T-helper 1 cell treated with Interleukin-12 subunit alpha and Interleukin-12 subunit beta and Interleukin-4 antibody, amounts not matched to agents 30 μg/mL and 1 μg/mL, for 36 hours (primary cell): ENCODE data around the gene PHTF2.
"Not testable (repeated sequence)": the region's sequence is repeated elsewhere in the genome, so short reads cannot be mapped to it uniquely, and the experiment has no call there.

Experiments
- H3K27ac Mint-ChIP-seq: one replicate; pipeline ENCODE4 v1.8.0; 2021; ENCODE audit warnings: mild to moderate bottlenecking, mixed read lengths
- H3K27me3 Mint-ChIP-seq: one replicate; pipeline ENCODE4 v1.8.0; 2021; ENCODE audit warnings: low read depth, mixed read lengths
- H3K36me3 Mint-ChIP-seq: one replicate; pipeline ENCODE4 v1.8.0; 2021; ENCODE audit warnings: low read depth, mixed read lengths
- H3K4me1 Mint-ChIP-seq: one replicate; pipeline ENCODE4 v1.8.0; 2021; ENCODE audit warnings: low read depth, mixed read lengths
- H3K4me3 Mint-ChIP-seq: one replicate; pipeline ENCODE4 v1.8.0; 2021; ENCODE audit warnings: mild to moderate bottlenecking, moderate library complexity, mixed read lengths
- H3K9me3 Mint-ChIP-seq: one replicate; pipeline ENCODE4 v1.8.0; 2021; ENCODE audit warnings: mixed read lengths

Gene PHTF2

DNA sequence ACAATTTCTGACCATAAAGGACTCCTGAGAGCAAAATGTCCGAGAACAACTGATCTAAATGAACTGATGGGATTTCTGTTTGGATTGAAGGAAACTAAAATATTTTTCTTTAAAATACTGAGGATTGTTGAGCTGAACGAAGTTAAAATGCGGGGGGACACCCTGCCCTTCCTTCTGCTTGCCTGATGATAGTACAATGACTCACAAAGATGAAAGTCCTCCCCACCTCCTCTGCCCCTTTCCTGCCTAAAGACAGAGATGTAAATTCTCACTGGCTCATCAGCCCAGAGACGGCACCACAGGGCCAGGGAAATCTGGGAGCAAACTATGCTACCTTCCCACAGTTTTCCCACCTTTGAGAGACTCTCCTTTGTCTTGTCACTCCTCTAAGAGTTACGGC, 180.6 kb downstream of the PHTF2 start:
- Mint-ChIP-seq H3K27ac (no peak overlapping the region), H3K4me1 (no peaks in the 10 kb centered on the region), H3K36me3 (no peaks in the 10 kb centered on the region), H3K27me3 (no peaks in the 10 kb centered on the region), H3K4me3 (no peak overlapping the region), H3K9me3 (no peaks in the 10 kb centered on the region)

DNA sequence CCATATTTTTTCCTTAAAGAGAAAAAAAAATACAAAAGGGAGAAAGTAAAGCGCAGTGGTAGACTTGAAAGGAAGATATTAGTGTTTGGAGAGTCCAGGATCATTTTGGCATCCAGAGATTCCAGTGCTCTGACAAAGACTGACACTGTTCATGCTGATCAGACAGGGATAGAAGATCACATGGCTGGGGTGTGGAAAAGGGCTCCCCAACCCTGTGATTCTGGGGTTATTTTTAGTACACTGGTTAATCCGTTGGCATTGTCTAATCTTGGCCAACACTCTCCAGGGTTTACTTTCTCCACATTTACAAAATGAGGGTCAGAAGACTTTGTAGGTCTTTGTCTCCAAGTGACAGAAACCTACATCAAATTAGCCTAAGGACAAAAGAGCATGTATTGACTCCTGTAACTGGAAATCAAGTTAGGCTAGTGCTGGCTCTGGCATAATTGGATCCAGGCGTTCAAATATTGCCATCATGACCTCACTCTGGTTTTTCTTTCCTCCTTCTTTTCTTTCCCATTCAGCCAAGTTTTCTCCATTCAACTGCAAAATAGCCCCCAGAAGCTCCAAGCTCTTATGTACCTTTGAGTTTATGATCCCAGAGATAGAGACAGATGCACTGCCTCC, 181.6 kb downstream of the PHTF2 start:
- H3K4me3 Mint-ChIP-seq, result no peak overlapping the region
- H3K27ac Mint-ChIP-seq, result no peak overlapping the region
- H3K4me1 Mint-ChIP-seq, result no peaks in the 10 kb centered on the region
- no peaks in the 10 kb centered on the region for H3K27me3 Mint-ChIP-seq
- no peaks in the 10 kb centered on the region for H3K9me3 Mint-ChIP-seq
- no peaks in the 10 kb centered on the region for H3K36me3 Mint-ChIP-seq

DNA sequence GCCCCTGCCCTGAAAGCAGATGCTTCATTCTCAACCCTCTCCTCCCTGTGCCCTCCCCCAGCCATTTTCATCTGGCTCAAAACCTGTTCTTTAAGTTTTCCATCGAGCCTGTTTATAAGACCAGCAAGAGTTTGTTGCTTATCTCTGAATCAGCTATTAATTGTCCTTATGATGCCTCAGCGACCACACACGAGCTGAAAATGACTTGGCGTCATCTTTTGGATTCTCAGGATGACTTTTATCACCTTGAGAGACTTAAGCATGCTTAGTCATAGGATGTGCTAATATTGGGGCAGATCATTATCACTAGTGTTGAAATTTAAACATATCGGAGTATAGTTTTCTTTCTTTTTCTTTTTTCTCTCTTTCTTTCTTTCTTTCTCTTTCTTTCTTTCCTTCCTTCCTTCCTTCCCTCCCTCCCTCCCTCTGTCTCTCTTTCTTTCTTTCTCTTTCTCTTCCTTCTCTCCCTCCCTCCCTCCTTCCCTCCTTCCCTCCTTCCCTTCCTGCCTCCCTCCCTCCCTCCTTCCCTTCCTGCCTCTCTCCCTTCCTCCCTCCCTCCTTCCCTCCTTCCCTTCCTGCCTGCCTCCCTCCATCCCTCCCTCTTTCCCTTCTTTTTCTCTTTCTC, 184.5 kb downstream of the PHTF2 start:
- Mint-ChIP-seq H3K4me3 (no peak overlapping the region), H3K9me3 (no peaks in the 10 kb centered on the region), H3K4me1 (no peaks in the 10 kb centered on the region), H3K27me3 (no peaks in the 10 kb centered on the region), H3K36me3 (no peaks in the 10 kb centered on the region), H3K27ac (no peak overlapping the region)

DNA sequence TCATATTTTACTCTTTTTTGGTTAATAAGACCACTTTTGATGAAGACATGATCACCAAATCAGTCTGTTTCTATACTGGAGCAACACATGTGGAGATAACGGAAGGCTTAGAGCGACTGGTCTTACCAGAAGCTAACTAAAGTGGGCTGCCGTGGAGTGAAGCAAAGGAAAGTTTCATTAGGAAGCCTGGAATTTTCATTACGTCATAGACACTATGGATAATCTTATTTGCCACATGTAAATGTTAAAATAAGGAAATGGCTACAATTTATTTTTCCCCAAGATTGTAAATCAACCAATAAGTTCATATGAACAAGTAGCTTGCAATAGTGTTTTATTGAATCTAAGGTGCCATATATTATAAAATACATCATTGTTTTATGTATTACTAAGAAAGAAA, 185.4 kb downstream of the PHTF2 start:
- Mint-ChIP-seq H3K27ac (no peak overlapping the region), H3K27me3 (peaks cover 2% of the 10 kb centered on the region), H3K36me3 (no peaks in the 10 kb centered on the region), H3K4me1 (no peaks in the 10 kb centered on the region), H3K4me3 (no peak overlapping the region), H3K9me3 (no peaks in the 10 kb centered on the region)

DNA sequence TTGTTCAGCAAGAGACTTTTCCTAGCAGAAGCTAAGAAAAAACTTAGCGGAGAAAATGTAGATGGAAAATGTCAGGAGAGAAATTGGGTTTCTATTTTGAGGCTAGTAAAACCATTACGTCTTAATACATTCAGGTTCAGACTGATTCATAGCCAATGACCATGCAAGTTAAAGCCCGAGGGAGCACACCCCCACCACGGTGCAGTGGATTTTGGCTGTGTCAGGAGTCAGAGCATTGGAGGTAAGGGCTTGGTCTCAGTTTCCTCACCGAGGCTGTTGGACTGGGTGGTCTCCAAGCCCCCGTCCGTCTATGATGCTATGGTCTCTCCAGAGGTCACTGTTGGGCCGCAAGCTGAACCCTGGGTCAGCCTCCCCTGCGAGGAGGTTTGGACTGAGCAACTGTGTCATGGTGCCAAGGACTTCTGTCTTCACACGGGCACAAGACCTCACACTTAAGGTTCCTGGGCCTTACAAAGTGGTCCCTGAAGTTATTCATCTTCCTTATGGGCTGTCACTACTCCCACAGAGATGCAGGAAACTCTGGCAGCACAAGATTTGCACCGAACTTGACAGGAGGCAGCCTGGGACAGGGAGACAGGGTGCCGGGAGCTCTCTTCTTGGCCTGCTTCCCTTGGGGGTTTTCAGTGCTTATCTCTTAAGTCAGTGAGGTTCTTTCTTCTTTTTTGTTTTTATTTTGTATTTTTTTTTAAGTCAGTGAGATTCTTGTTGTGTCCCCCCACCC, 186.8 kb downstream of the PHTF2 start:
- Mint-ChIP-seq H3K36me3 (no peaks in the 10 kb centered on the region), H3K27me3 (peaks cover 3% of the 10 kb centered on the region), H3K27ac (no peak overlapping the region), H3K4me3 (no peak overlapping the region), H3K4me1 (no peaks in the 10 kb centered on the region), H3K9me3 (no peaks in the 10 kb centered on the region)

DNA sequence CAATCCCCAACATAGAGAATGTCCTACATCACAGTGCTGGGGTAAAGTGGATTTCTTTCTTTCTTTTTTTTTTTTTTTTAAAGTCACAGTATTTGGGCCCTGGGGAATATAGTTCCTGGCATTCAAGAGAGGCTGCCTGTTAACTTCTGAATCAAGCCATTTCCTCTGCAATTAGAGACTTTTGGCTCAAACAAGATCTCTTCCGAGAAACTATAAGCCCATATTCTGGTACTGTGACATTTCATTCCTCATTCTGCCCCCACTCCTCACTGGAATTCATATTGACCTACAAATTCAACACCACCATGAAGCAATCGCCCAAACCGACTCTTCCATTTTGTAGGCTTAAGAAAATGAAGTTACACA, 187.4 kb downstream of the PHTF2 start:
- no peaks in the 10 kb centered on the region for H3K36me3 Mint-ChIP-seq
- H3K4me3 Mint-ChIP-seq, result no peak overlapping the region
- H3K27ac Mint-ChIP-seq, result no peak overlapping the region
- H3K4me1 Mint-ChIP-seq, result no peaks in the 10 kb centered on the region
- H3K27me3 Mint-ChIP-seq, result peaks cover 3% of the 10 kb centered on the region
- H3K9me3 Mint-ChIP-seq, result no peaks in the 10 kb centered on the region

DNA sequence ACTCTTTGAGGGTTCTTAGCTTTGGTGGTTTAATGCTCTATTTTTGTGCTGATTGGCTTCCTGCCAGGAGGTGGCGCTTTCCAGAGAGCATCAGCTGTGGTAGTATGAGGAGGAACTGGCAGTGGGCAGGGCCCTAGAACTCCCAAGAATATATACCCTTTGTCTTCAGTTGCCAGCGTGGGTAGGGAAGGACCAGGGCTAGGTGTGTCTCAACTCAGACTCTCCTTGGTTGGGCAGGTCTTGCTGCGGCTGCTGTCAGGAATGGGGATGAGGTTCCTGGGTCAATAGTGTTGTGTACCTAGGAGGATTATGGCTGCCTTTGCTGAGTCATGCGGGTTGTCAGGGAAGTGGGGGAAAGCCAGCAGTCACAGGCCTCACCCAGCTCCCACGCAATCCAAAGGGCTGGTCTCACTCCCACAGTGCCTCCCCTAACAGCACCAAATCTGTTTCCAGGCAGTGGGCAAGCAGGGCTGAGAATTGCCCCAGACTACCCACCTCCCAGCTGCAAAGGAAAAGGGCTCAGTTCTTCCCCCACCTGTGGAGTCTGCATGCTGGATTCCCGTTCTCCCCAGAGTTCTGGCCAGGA, 191.5 kb downstream of the PHTF2 start:
- Mint-ChIP-seq H3K4me1 (no peaks in the 10 kb centered on the region), H3K27ac (no peak overlapping the region), H3K4me3 (no peak overlapping the region), H3K9me3 (no peaks in the 10 kb centered on the region), H3K27me3 (peaks cover 3% of the 10 kb centered on the region), H3K36me3 (no peaks in the 10 kb centered on the region)

DNA sequence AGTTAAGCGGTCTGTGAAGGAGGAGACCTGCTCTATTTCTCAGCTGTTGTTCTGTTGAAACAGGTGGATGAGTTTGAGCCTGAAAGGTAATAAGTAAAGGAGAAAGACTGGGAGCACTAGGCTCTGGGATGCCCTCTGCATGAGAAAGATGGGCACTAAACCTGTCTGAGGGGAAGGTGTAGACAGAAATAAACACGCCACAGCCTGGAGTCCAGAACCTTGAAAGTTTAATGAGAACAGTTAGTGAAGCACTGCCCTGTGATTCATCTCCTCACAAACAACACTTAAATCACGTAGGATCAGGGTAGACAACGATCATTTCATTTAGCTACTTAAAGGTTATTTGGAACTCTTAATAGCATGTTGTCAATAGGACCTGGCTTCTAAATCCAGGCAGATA, 193.1 kb downstream of the PHTF2 start:
- Mint-ChIP-seq H3K27me3 (peaks cover 3% of the 10 kb centered on the region), H3K36me3 (no peaks in the 10 kb centered on the region), H3K4me3 (no peak overlapping the region), H3K4me1 (no peaks in the 10 kb centered on the region), H3K27ac (no peak overlapping the region), H3K9me3 (no peaks in the 10 kb centered on the region)

DNA sequence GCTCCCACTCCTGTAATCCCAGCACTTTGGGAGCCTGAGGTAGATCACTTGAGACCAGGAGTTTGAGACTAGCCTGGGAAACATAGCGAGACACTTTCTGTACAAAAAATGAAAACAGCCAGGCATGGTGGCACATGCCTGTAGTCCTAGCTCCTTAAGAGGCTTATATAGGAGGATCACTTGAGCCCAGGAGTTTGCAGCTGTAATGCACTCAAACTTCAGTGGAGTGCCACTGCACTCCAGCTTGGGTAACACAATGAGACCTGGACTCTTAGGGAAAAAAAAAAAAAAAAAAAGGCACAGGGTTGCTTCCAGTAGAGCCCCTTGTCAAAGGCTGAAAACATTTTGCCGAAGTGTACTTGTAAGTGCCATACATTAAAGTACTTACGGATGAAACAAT, 195.3 kb downstream of the PHTF2 start:
- Mint-ChIP-seq H3K27ac (no peak overlapping the region), H3K4me3 (no peak overlapping the region), H3K27me3 (peaks cover 2% of the 10 kb centered on the region), H3K9me3 (no peaks in the 10 kb centered on the region), H3K4me1 (no peaks in the 10 kb centered on the region), H3K36me3 (no peaks in the 10 kb centered on the region)

DNA sequence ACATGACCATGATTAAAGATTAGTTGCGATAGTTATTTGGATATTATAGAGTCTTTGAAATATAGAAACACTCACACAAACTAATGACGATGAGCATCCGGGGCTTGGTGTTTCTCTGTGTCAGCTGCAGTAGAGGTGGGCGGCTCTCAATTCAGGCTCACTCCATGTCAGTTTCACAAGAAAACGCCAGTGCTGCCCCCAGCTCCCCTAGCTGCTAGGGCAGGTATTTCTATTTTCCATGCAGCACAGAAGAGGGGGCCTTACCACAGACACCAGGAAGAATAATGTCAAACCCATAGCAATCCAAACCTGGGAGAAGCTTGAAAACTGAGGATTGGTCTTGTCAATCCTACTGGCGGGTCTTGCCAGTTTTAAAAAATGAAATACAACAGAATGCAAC, 197.1 kb downstream of the PHTF2 start:
- H3K27ac Mint-ChIP-seq, result no peak overlapping the region
- H3K4me3 Mint-ChIP-seq, result no peak overlapping the region
- no peaks in the 10 kb centered on the region for H3K36me3 Mint-ChIP-seq
- H3K4me1 Mint-ChIP-seq, result no peaks in the 10 kb centered on the region
- no peaks in the 10 kb centered on the region for H3K27me3 Mint-ChIP-seq
- H3K9me3 Mint-ChIP-seq, result no peaks in the 10 kb centered on the region

DNA sequence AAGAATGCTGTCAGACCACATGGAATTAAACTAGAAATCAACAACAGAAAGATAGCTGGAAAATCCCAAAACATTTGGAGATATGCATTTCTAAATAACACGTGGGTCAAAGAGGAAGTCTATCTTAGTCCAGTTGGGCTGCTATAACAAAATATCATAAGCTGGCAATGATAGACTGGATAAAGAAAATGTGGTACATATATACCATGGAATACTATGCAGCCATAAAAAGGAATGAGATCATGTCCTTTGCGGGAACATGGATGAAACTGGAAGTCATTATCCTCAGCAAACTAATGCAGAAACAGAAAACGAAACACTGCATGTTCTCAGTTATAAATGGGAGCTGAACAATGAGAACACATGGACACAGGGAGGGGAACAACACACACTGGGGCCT, 200.6 kb downstream of the PHTF2 start:
- H3K9me3 Mint-ChIP-seq, H3K27ac Mint-ChIP-seq, H3K4me1 Mint-ChIP-seq, H3K4me3 Mint-ChIP-seq, H3K27me3 Mint-ChIP-seq, H3K36me3 Mint-ChIP-seq: not testable (repeated sequence)

DNA sequence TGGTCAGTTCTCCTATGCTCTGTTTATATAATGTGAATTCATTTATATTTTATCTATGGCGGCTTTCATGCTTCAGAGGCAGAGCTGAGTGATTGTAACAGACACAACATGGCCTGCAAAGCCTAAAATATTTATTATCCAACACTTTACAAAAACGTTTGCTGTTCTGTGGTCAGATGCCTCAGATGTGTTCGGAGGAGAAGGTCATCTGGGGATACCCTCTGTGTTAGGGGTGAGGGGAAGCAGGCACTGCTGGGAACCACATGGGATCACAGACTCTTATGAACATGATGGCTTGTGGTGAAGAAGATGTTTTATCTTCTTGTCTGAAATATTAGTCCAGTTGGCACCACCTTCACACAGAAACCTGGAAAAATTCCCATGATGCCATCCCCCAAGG, 203.4 kb downstream of the PHTF2 start:
- H3K27ac Mint-ChIP-seq, result no peak overlapping the region
- H3K4me1 Mint-ChIP-seq, result no peaks in the 10 kb centered on the region
- H3K4me3 Mint-ChIP-seq, result no peak overlapping the region
- H3K36me3 Mint-ChIP-seq, result no peaks in the 10 kb centered on the region
- H3K9me3 Mint-ChIP-seq, result no peaks in the 10 kb centered on the region
- no peaks in the 10 kb centered on the region for H3K27me3 Mint-ChIP-seq

DNA sequence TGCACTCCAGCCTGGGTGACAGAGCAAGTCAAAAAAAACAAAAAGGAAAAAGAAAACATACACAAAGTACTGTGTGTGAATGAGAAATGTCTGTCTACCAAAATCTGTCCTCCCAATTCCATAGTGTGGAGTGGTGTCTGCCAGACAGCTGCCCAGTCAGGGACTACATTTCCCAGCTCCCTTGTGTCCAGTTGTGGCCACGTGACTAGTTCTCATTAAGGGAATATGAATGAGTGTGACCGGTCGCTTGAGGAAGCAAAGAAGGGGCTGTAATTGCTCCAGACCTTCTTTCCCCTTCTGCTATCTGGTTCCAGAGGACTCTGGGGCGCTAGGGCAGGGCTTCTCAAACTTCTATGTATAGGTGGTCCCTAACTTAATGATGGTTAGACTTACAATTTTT, 204.1 kb downstream of the PHTF2 start:
- no peaks in the 10 kb centered on the region for H3K36me3 Mint-ChIP-seq
- H3K9me3 Mint-ChIP-seq, result no peaks in the 10 kb centered on the region
- H3K27ac Mint-ChIP-seq, result no peak overlapping the region
- no peaks in the 10 kb centered on the region for H3K27me3 Mint-ChIP-seq
- H3K4me1 Mint-ChIP-seq, result no peaks in the 10 kb centered on the region
- no peak overlapping the region for H3K4me3 Mint-ChIP-seq

DNA sequence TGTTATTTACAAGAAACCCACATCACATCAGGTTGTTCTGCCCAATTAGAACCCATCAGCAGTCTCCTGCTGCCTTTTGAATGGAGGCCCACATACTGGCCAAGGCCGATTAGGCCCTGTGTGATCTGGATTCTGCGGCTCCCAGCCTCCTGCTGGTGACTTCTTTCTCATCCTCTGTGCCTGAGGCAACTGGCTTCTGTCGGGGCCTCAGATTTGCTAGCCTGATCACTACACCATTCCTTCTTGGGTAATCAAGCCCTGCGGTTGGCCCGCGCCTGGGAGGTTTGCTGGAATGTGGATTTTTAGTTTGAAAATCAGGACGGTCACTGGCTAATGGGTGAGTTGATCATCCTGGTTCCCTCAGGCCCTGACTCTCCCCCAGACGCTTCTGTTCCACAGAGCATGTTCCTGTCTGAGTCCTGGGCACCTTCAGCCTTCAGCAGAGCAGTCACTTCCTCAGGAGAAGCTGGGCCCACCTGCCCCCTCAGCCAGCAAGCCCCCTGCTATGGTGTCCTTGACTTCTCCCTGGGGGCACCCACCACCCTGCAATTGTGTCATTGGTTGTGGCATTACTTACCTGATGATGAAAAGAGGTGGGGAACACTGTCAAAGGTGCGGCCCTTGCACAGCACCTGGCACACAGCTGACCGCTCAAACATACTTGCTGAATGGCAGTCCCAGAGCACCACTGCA, 207.6 kb downstream of the PHTF2 start:
- Mint-ChIP-seq H3K36me3 (no peaks in the 10 kb centered on the region), H3K9me3 (no peaks in the 10 kb centered on the region), H3K4me1 (no peaks in the 10 kb centered on the region), H3K27me3 (no peaks in the 10 kb centered on the region), H3K27ac (no peak overlapping the region), H3K4me3 (no peak overlapping the region)
